22Rv1 (cell line): ENCODE measurements around the gene CXCL1.

Experiments
- CTCF ChIP-seq: fragments of 450-650 bp; IDR thresholded peaks from 2 replicates; pipeline ENCODE4 v1.5.1; 2017; ENCODE audit warnings: mild to moderate bottlenecking
- ZFX ChIP-seq: fragments of 450-650 bp; IDR thresholded peaks from 2 replicates; pipeline ENCODE4 v1.6.1; 2017; ENCODE audit warnings: antibody characterized with exemption, borderline replicate concordance

GRCh38 chr4:73871511-73872310, 2.5 kb downstream of the CXCL1 start:
- TF ChIP-seq CTCF (no peak), ZFX (no peak)
